ENCODE data around the gene ELAPOR2.
"Not testable (repeated sequence)": the region's sequence is repeated elsewhere in the genome, so short reads cannot be mapped to it uniquely, and the experiment has no call there.

DNA sequence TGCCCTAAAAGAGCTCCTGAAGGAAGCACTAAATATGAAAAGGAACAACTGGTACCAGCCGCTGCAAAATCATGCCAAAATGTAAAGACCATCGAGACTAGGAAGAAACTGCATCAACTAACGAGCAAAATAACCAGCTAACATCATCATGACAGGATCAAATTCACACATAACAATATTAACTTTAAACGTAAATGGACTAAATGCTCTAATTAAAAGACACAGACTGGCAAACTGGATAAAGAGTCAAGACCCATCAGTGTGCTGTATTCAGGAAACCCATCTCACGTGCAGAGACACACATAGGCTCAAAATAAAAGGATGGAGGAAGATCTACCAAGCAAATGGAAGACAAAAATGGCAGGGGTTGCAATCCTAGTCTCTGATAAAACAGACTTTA, 17.9 kb downstream of the ELAPOR2 start:
- TF ChIP-seq POLR2A, POLR2AphosphoS5 (IDR thresholded peaks at IDR 0.05; ENCODE audit: low read depth, low read length): not testable (repeated sequence)
